GM08714 (cell line): ENCODE results near the gene TMED1.
"Not testable (repeated sequence)": the region's sequence is repeated elsewhere in the genome, so short reads cannot be mapped to it uniquely, and the experiment has no call there.

ENCODE experiments used
- H3K4me3 ChIP-seq: fragments of 200-500 bp; sonication (Bioruptor generic); 2 replicates; pipeline ENCODE4 v1.5.1; 2014; ENCODE audit warnings: mild to moderate bottlenecking, low read length, inconsistent platforms
- ZNF274 ChIP-seq: IDR thresholded peaks from 2 replicates; pipeline ENCODE4 v1.6.1; 2012; ENCODE audit warnings: mild to moderate bottlenecking, low read depth, low read length

Gene TMED1

DNA sequence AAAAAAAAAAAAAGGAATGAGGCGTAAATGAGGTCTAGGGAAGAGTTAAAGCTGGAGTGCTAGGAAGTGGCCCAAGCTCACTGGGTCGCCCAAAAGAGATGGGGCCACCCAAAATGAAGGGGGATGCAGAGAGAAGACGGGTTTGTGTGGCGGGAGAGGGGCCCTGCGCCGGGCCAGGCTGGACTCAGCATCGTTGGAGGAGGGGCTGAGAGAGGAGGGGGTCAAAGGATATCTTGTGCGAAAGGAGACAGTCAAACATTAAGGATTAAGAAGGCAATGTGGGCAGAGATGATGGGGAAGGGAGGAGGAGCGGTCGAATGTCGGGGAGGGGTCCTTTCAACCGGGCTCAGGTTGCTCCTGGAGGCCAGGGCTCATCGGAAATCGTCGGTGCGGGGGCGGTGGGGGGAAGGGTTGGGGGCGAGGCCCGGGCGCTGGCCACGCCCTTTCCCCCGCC, 34.5 kb upstream of the TMED1 start:
- H3K4me3 ChIP-seq: peak overlapping the region; percentile 48; the same call in 1 of the 2 replicates
- TF ChIP-seq ZNF274: no peak

DNA sequence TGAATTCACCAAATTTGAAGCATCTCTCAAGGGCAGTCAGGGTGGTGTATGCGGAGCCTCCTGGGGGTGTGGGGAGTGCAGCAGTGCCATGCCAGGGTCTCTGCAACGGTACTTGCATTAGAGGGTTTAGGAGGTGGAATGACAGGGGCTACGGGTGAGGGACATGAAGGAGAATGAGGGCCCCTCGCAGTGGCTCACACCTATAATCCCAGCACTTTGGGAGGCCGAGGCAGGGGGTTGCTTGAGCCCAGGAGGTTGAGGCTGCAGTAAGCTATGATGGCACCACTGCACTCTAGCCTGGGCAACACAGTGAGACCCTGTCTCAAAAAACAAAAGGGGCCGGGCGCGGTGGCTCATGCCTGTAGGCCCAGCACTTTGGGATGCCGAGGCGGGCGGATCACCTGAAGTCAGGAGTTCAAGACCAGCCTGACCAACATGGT, 33.9 kb upstream of the TMED1 start:
- not testable (repeated sequence) for H3K4me3 ChIP-seq

GRCh38 chr19:10868872-10869547, 33.0 kb upstream of the TMED1 start:
- peak overlapping the region; percentile 65; the same call in 1 of the 2 replicates for H3K4me3 ChIP-seq
- no peak for TF ChIP-seq ZNF274

GRCh38 chr19:10866495-10866894, 30.5 kb upstream of the TMED1 start:
- no peak for TF ChIP-seq ZNF274
- H3K4me3 ChIP-seq: no peak overlapping the region

DNA sequence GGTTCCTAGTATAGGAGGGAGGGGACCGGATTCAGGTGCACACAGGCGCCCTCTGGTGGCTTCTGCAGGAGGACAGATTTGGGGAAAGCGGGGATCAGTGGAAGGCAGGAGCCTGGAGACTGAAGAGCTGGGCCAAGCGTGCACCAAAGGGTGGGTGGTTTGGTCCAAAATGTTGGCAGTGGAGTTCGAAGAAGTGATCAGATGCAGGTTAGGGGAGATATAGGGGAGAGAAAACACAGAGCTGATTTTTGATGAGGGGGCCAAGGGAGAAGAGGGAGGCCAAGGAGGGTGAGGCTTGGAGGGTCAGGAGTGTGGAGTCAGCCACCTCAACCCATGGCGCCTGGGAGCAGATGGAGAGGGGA, 28.5 kb upstream of the TMED1 start:
- TF ChIP-seq ZNF274: no peak
- no peak overlapping the region for H3K4me3 ChIP-seq

DNA sequence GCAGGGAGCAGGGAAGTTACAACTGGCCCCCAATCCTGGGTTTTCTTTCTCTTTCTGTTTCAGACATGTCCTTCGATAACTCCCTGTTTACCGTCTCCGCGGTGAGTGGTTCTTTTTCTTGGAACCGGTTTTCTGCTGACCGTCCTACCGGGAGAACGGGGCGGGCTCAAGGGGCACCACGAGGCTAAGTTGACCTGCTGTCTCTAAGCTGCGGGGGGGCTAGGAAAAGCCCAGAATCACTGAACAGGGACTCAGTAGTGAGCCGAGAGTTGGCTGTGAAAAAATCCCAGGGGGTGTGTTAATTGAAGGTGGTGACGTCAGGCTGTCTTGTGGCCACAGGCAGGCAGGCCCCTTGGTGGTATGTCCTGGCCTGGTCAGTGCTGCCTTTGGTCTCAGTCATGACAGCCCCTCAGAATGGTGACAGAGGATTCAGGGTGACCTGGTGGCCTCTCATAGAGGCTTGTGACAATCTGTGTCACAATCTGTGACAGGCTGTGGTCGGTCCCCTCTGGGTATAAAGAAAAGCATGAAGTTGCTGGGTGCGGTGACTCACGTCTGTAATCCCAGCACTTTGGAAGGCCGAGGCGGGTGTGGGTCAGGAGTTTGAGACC, 27.2 kb upstream of the TMED1 start:
- TF ChIP-seq ZNF274: no peak
- no peak overlapping the region for H3K4me3 ChIP-seq

GRCh38 chr19:10862561-10863106, 26.6 kb upstream of the TMED1 start:
- no peak for TF ChIP-seq ZNF274
- H3K4me3 ChIP-seq: no peak overlapping the region

GRCh38 chr19:10861103-10861651, 25.2 kb upstream of the TMED1 start:
- no peak for TF ChIP-seq ZNF274
- no peak overlapping the region for H3K4me3 ChIP-seq

GRCh38 chr19:10858204-10858828, 22.3 kb upstream of the TMED1 start:
- TF ChIP-seq ZNF274: no peak

GRCh38 chr19:10856899-10857298, 20.9 kb upstream of the TMED1 start:
- not testable (repeated sequence) for H3K4me3 ChIP-seq

More at GRCh38 chr19:10858204-10858828, 22.3 kb upstream of the TMED1 start:
- H3K4me3 ChIP-seq: no peak overlapping the region

- no peak overlapping the region for H3K4me3 ChIP-seq
- TF ChIP-seq ZNF274: no peak
These were observed 20.0 kb upstream of the TMED1 start for GRCh38 chr19:10855879-10856522.

GRCh38 chr19:10854350-10855089, 18.5 kb upstream of the TMED1 start:
- H3K4me3 ChIP-seq: no peak overlapping the region
- TF ChIP-seq ZNF274: no peak

GRCh38 chr19:10852941-10853340, 16.9 kb upstream of the TMED1 start:
- H3K4me3 ChIP-seq: no peak overlapping the region
- TF ChIP-seq ZNF274: no peak
